ENCODE data around the gene ABRAXAS1. TPM values are rescaled to one million over a fixed set of nuclear protein-coding genes. Genes with fewer than 3 reads are reported as not detected.

ABRAXAS1 gene
- total RNA-seq, 2 donors from 2014 or later: 2.4 to 14.0 TPM

- H3K36me3 ChIP-seq: no peaks in the 10 kb centered on the region
- H3K9me3 ChIP-seq: no peaks in the 10 kb centered on the region
- ATAC-seq (ENCODE audit: insufficient number of reproducible peaks, low FRiP score, low read depth) (no peak), DNase-seq (ENCODE audit: low spot score) (no peak)
- H3K27ac ChIP-seq: no peak overlapping the region
- peaks cover 0 to 2% of the 10 kb centered on the region in 2 donors for H3K4me1 ChIP-seq (ENCODE audit: control insufficient read depth in 1 of 2, low read depth in 2 of 2)
- H3K27me3 ChIP-seq (replicated peaks; ENCODE audit: insufficient read depth): no peaks in the 10 kb centered on the region
- no peak overlapping the region for H3K4me3 ChIP-seq
- TF ChIP-seq, protein P1, sequence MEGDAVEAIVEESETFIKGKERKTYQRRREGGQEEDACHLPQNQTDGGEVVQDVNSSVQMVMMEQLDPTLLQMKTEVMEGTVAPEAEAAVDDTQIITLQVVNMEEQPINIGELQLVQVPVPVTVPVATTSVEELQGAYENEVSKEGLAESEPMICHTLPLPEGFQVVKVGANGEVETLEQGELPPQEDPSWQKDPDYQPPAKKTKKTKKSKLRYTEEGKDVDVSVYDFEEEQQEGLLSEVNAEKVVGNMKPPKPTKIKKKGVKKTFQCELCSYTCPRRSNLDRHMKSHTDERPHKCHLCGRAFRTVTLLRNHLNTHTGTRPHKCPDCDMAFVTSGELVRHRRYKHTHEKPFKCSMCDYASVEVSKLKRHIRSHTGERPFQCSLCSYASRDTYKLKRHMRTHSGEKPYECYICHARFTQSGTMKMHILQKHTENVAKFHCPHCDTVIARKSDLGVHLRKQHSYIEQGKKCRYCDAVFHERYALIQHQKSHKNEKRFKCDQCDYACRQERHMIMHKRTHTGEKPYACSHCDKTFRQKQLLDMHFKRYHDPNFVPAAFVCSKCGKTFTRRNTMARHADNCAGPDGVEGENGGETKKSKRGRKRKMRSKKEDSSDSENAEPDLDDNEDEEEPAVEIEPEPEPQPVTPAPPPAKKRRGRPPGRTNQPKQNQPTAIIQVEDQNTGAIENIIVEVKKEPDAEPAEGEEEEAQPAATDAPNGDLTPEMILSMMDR (IDR thresholded peaks at IDR 0.05): peak; percentile 40
Measured at GRCh38 chr4:83490876-83491450, 6.1 kb upstream of the ABRAXAS1 start.

DNA sequence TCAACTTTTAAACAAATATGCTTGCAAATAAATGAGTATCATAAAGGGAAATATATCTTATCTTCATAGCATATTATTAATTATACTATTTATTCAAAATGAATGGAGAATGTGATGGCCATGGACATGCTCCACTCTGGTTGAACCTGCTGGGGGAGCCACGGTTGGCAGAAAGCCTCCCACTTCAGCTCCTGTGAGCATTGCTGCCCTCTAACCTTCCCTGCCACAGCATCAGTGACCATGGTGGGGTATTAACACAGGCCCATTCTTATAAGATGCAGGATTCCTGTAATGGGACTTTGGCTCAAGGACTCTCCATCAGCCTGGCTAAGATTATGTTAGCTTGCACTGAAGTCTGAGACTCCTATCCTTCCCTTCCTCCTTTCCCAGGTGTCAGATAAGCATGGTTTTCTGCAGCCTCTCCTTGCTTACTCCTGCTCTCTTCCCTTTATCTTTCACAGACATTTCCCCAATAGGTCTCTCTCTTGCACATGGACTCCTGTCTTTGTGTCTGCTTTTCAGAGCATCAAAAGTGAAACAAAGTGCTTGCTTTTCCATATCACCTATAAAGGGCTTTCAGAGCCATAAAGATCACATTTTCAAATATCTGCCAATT lies 4.9 kb upstream of the ABRAXAS1 start:
- no peak overlapping the region for H3K27ac ChIP-seq
- H3K4me1 ChIP-seq (ENCODE audit: control insufficient read depth in 1 of 2, low read depth in 2 of 2): peaks cover 0 to 8% of the 10 kb centered on the region in 2 donors
- ATAC-seq (ENCODE audit: insufficient number of reproducible peaks, low FRiP score, low read depth) (no peak), DNase-seq (ENCODE audit: low spot score) (no peak)
- H3K9me3 ChIP-seq: no peaks in the 10 kb centered on the region
- no peaks in the 10 kb centered on the region for H3K36me3 ChIP-seq
- TF ChIP-seq, protein P1 (IDR thresholded peaks at IDR 0.05): no peak
- H3K4me3 ChIP-seq: no peak overlapping the region
- no peaks in the 10 kb centered on the region for H3K27me3 ChIP-seq (replicated peaks; ENCODE audit: insufficient read depth)

DNA sequence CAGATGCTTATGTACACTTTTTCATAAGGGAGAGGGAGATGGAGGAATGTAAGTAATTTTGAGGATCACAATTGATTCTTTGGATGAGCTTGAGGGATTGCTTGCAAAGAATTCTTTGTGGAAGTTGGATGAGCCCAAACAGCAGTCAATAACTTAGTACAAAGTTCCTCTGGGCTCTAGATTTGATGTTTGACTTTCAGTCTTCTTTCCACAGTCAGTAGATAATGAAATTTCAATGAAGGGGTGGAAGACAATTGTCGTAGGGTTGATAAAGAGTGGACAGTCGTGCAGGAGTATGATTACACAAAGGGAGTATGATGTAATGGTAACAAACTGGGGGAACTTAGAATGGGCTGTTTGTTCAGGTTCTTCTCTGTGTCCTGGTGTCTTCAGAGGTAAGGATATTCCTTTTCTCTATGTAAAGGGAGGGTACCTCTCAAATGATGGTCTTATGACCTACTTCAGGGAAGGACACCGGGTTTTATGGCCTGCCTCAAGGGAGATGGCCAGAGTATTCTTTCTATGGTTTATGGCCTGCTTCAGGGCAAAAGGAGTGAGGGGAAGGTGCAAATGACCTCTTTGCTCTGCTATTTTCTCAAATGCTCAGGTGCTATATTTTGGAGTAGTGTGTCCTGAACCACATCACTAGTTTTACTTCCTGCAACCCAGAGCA lies 1.7 kb upstream of the ABRAXAS1 start:
- TF ChIP-seq, protein P1 (IDR thresholded peaks at IDR 0.05): no peak
- Histone ChIP-seq H3K4me1 (ENCODE audit: control insufficient read depth in 1 of 2, low read depth in 2 of 2) (peaks cover 6 to 15% of the 10 kb centered on the region in 2 donors), H3K4me3 (no peak overlapping the region), H3K27ac (peak overlapping the region in 1 of 2 donors; percentile 75), H3K36me3 (no peaks in the 10 kb centered on the region), H3K9me3 (no peaks in the 10 kb centered on the region), H3K27me3 (replicated peaks; ENCODE audit: insufficient read depth) (no peaks in the 10 kb centered on the region)
- DNase-seq (ENCODE audit: low spot score): no peak
- no peak for ATAC-seq (ENCODE audit: insufficient number of reproducible peaks, low FRiP score, low read depth)

- ATAC-seq (ENCODE audit: insufficient number of reproducible peaks, low FRiP score, low read depth) (no peak), DNase-seq (ENCODE audit: low spot score) (no peak)
- TF ChIP-seq, protein P1 (IDR thresholded peaks at IDR 0.05): no peak
- no peaks in the 10 kb centered on the region for H3K27me3 ChIP-seq (replicated peaks; ENCODE audit: insufficient read depth)
- H3K27ac ChIP-seq: no peak overlapping the region
- no peaks in the 10 kb centered on the region for H3K9me3 ChIP-seq
- no peaks in the 10 kb centered on the region for H3K4me1 ChIP-seq (ENCODE audit: control insufficient read depth in 1 of 2, low read depth in 2 of 2)
- H3K36me3 ChIP-seq: no peaks in the 10 kb centered on the region
- H3K4me3 ChIP-seq: no peak overlapping the region
Measured at GRCh38 chr4:83473966-83474365, 10.9 kb downstream of the ABRAXAS1 start.

- H3K36me3 ChIP-seq: peaks cover 3% of the 10 kb centered on the region
- H3K27me3 ChIP-seq (replicated peaks; ENCODE audit: insufficient read depth): no peaks in the 10 kb centered on the region
- ATAC-seq (ENCODE audit: insufficient number of reproducible peaks, low FRiP score, low read depth): no peak
- no peak for DNase-seq (ENCODE audit: low spot score)
- H3K9me3 ChIP-seq: no peaks in the 10 kb centered on the region
- no peak overlapping the region for H3K27ac ChIP-seq
- no peak overlapping the region for H3K4me3 ChIP-seq
- no peaks in the 10 kb centered on the region for H3K4me1 ChIP-seq (ENCODE audit: control insufficient read depth in 1 of 2, low read depth in 2 of 2)
- TF ChIP-seq, protein P1 (IDR thresholded peaks at IDR 0.05): no peak
Measured at GRCh38 chr4:83473423-83473822, 11.5 kb downstream of the ABRAXAS1 start.
